GM12878 (cell line): ENCODE measurements around the gene LETMD1. TPM values are rescaled to one million over a fixed set of nuclear protein-coding genes. Genes with fewer than 3 reads are reported as not detected.

Experiments used
- ATAC-seq: fragments of 200-7000 bp; cut with Tn5 transposase; 3 replicates; pipeline ENCODE4 v1.9.1; 2020; ENCODE audit warnings: mild to moderate bottlenecking, moderate library complexity
- BruUV-seq: library from RNA; stranded (reverse); fragments of 400-500 nt; replicated peaks from 2 replicates; lab custom pipeline; 2021; lab: Mats Ljungman, UMichigan
- CTCF ChIA-PET: fragments of 300-600 bp; sonication (Branson Sonifier 250); formaldehyde crosslinking; extraction: SDS; loops from one replicate; lab custom pipeline; 2021; ENCODE audit warnings: inconsistent platforms; lab: Yijun Ruan, JAX
- POLR2A ChIA-PET: fragments of 350-600 bp; formaldehyde crosslinking; extraction: SDS; loops from one replicate; lab custom pipeline; 2021; ENCODE audit warnings: inconsistent platforms; lab: Charles Lee
- RAD21 ChIA-PET: fragments of 300-600 bp; sonication (Branson Sonifier 250); formaldehyde crosslinking; loops from one replicate; lab custom pipeline; 2023; ENCODE audit warnings: antibody characterized with exemption; ENCODE audit not compliant: unreplicated experiment; lab: Charles Lee
- SMC1A ChIA-PET: fragments of 300-600 bp; sonication (Branson Sonifier 250); formaldehyde crosslinking; loops from one replicate; lab custom pipeline; 2023; ENCODE audit not compliant: unreplicated experiment, uncharacterized antibody; lab: Charles Lee
- DNase-seq: peaks from one replicate; pipeline ENCODE4 v3.0.0-alpha.2; 2011; ENCODE audit warnings: low read depth, low spot score
- FAIRE-seq: peaks from 3 replicates; lab custom pipeline; 2011; peaks lifted over from hg19 to GRCh38; lab: Jason Lieb, UNC
- H2AFZ ChIP-seq: 2 replicates; pipeline ENCODE4 v1.6.0; 2011; ENCODE audit warnings: low read depth, low read length, control low read depth; ENCODE audit not compliant: control insufficient read depth
- H3K27ac ChIP-seq: 2 replicates; pipeline ENCODE4 v1.5.1; 2011; ENCODE audit warnings: control low read depth; ENCODE audit not compliant: control insufficient read depth, insufficient read depth
- H3K27me3 ChIP-seq, 2 experiments: replicated peaks in 1 of 2; 2 replicates each; pipeline versions ENCODE4 v1.6.0 to v1.6.1; 2011; ENCODE audit warnings: low read length in 1 of 2; ENCODE audit not compliant: control insufficient read depth in 2 of 2, insufficient read depth in 2 of 2
- H3K36me3 ChIP-seq, 2 experiments: 2 replicates each; pipeline ENCODE4 v1.5.1; 2011; ENCODE audit warnings: low read length in 1 of 2; ENCODE audit not compliant: control insufficient read depth in 2 of 2, insufficient read depth in 2 of 2
- H3K4me1 ChIP-seq: 2 replicates; pipeline ENCODE4 v1.6.1; 2011; ENCODE audit warnings: mild to moderate bottlenecking, low read length, moderate library complexity, mixed read lengths; ENCODE audit not compliant: control insufficient read depth, insufficient read depth
- H3K4me2 ChIP-seq: 2 replicates; pipeline ENCODE4 v1.6.0; 2011; ENCODE audit warnings: control low read depth; ENCODE audit not compliant: control insufficient read depth, insufficient read depth
- H3K4me3 ChIP-seq: fragments of 200-600 bp; sonication (generic); 2 replicates; pipeline ENCODE4 v1.5.1; 2016
- H3K79me2 ChIP-seq: 2 replicates; pipeline ENCODE4 v1.6.0; 2011; ENCODE audit warnings: low read length; ENCODE audit not compliant: control insufficient read depth, insufficient read depth
- H3K9ac ChIP-seq: 2 replicates; pipeline ENCODE4 v1.8.0; 2011; ENCODE audit warnings: low read length, control low read depth, mixed read lengths; ENCODE audit not compliant: control insufficient read depth, insufficient read depth
- H3K9me3 ChIP-seq: replicated peaks from 3 replicates; pipeline ENCODE4 v1.5.1; 2011; ENCODE audit warnings: mild to moderate bottlenecking, low read length; ENCODE audit not compliant: control insufficient read depth, insufficient read depth
- H4K20me1 ChIP-seq: 2 replicates; pipeline ENCODE4 v1.6.0; 2011; ENCODE audit not compliant: control insufficient read depth, insufficient read depth
- CBX3 ChIP-seq: fragments of 200-600 bp; sonication (generic); IDR thresholded peaks from 2 replicates; pipeline ENCODE4 v1.6.1; 2016; ENCODE audit warnings: low read depth, borderline replicate concordance
- FOXM1 ChIP-seq: IDR thresholded peaks from 2 replicates; pipeline ENCODE4 v1.6.1; 2012; ENCODE audit warnings: low read depth, mild to moderate bottlenecking, inconsistent platforms, low read length, moderate library complexity
- IKZF2 ChIP-seq, 2 experiments: fragments of 450-650 bp; IDR thresholded peaks; 2 replicates each; pipeline ENCODE4 v1.6.1; 2017; ENCODE audit warnings: mild to moderate bottlenecking in 2 of 2, moderate library complexity in 2 of 2
- JUNB ChIP-seq: IDR thresholded peaks from 2 replicates; pipeline ENCODE4 v1.6.1; 2016; ENCODE audit warnings: antibody characterized with exemption, mild to moderate bottlenecking
- MXI1 ChIP-seq: fragments of 150-350 bp; IDR thresholded peaks from 2 replicates; pipeline ENCODE4 v1.6.1; 2011; ENCODE audit warnings: low read depth, mild to moderate bottlenecking, inconsistent platforms, low read length, improper control_type of control experiment
- MYB ChIP-seq: fragments of 150-350 bp; IDR thresholded peaks from 2 replicates; pipeline ENCODE4 v1.6.1; 2014; ENCODE audit warnings: mild to moderate bottlenecking, low read depth, low read length, borderline replicate concordance
- NBN ChIP-seq: fragments of 450-650 bp; IDR thresholded peaks from 2 replicates; pipeline ENCODE4 v1.6.1; 2016
- NFYA ChIP-seq: IDR thresholded peaks from 2 replicates; pipeline ENCODE4 v1.6.1; 2011; ENCODE audit warnings: low read depth, mild to moderate bottlenecking, low read length, improper control_type of control experiment, borderline replicate concordance
- NKRF ChIP-seq: fragments of 450-650 bp; conservative IDR thresholded peaks from 2 replicates; pipeline ENCODE4 v1.6.1; 2017; ENCODE audit warnings: mild to moderate bottlenecking, moderate library complexity
- POLR2AphosphoS5 ChIP-seq: IDR thresholded peaks from 2 replicates; pipeline ENCODE4 v1.6.1; 2011; ENCODE audit warnings: mild to moderate bottlenecking, low read length, inconsistent platforms
- RB1 ChIP-seq: fragments of 450-650 bp; formaldehyde crosslinking; IDR thresholded peaks from 2 replicates; pipeline ENCODE4 v1.6.1; 2017; ENCODE audit warnings: mild to moderate bottlenecking, borderline replicate concordance
- SMAD1 ChIP-seq: fragments of 450-650 bp; IDR thresholded peaks from 2 replicates; pipeline ENCODE4 v1.6.1; 2018; ENCODE audit warnings: mild to moderate bottlenecking, low read depth; ENCODE audit not compliant: partially characterized antibody
- SMAD5 ChIP-seq: IDR thresholded peaks from 2 replicates; pipeline ENCODE4 v1.6.1; 2016; ENCODE audit warnings: antibody characterized with exemption, low read depth
- USF1 ChIP-seq: IDR thresholded peaks from 2 replicates; pipeline ENCODE4 v1.6.1; 2011; ENCODE audit warnings: borderline replicate concordance, low read depth, mild to moderate bottlenecking, moderate library complexity, mixed read lengths, low read length; ENCODE audit not compliant: insufficient read depth; ENCODE audit errors: extremely low read length
- ZNF217 ChIP-seq: fragments of 450-650 bp; IDR thresholded peaks from 2 replicates; pipeline ENCODE4 v1.6.1; 2017; ENCODE audit warnings: antibody characterized with exemption, mild to moderate bottlenecking
- ZNF622 ChIP-seq: fragments of 450-650 bp; IDR thresholded peaks from 2 replicates; pipeline ENCODE4 v1.6.1; 2017; ENCODE audit warnings: mild to moderate bottlenecking, inconsistent platforms
- ZZZ3 ChIP-seq: IDR thresholded peaks from 2 replicates; pipeline ENCODE4 v1.6.1; 2011; ENCODE audit warnings: low read depth; ENCODE audit not compliant: control insufficient read depth, insufficient read length
- WGBS: methylation state at CpG from one replicate; pipeline ENCODE4 v1.1.6; 2016; ENCODE audit warnings: low lambda C conversion rate; ENCODE audit not compliant: insufficient replicate concordance, insufficient coverage; ENCODE audit errors: missing lambda C conversion rate; 5-methylcytosine and 5-hydroxymethylcytosine counted together
- in situ Hi-C: fragments of 300-500 bp; cut with MboI; formaldehyde crosslinking; loops from 9 replicates; pipeline ENCODE4 v1.14.3; 2018; ENCODE audit warnings: mixed read lengths
- intact Hi-C: fragments of 100-400 bp; cut with micrococcal nuclease; formaldehyde crosslinking; loops from one replicate; pipeline ENCODE4 v1.14.2; 2022; ENCODE audit not compliant: unreplicated experiment
- polyA plus RNA-seq, 11 experiments: library from polyadenylated mRNA; depleted of rRNA in 4 of 11; unstranded in 6 of 11; stranded (reverse) in 5 of 11; fragments of >200 nt; fragmentation: Nextera tagmentation in 4 of 11; fragmentation: Illumina TruSeq in 1 of 11; extraction: Ambion mirVana in 4 of 11; extraction: Trizol in 1 of 11; gene quantifications; 1 replicate in 1 of 11; 2 replicates in 10 of 11; pipeline versions ENCODE4 v1.2.1 to v1.2.3, GENCODE V29; 2011 to 2016; ENCODE audit warnings: inconsistent platforms in 2 of 11, missing spikeins in 2 of 11, low read depth in 1 of 11
- total RNA-seq, 4 experiments: library from RNA; depleted of rRNA in 3 of 4; stranded (reverse); fragments of >200 nt in 3 of 4; fragmentation: Illumina TruSeq in 1 of 4; extraction: Trizol in 1 of 4; gene quantifications; 2 replicates each; pipeline versions ENCODE4 v1.2.1 to v1.2.3, GENCODE V29; 2013 to 2021
- TF ChIP-seq, protein P1 (sequence below): fragments of 450-650 bp; IDR thresholded peaks from 2 replicates; pipeline ENCODE4 v1.6.1; 2016; ENCODE audit warnings: mild to moderate bottlenecking, moderate library complexity, borderline replicate concordance

The LETMD1 gene
- total and polyA plus RNA-seq, 10 of the 15 experiments (the other 5 are each of a cell fraction or from before 2014, with no cell fraction given) = 30.3 to 116 (median 51.5) TPM

DNA sequence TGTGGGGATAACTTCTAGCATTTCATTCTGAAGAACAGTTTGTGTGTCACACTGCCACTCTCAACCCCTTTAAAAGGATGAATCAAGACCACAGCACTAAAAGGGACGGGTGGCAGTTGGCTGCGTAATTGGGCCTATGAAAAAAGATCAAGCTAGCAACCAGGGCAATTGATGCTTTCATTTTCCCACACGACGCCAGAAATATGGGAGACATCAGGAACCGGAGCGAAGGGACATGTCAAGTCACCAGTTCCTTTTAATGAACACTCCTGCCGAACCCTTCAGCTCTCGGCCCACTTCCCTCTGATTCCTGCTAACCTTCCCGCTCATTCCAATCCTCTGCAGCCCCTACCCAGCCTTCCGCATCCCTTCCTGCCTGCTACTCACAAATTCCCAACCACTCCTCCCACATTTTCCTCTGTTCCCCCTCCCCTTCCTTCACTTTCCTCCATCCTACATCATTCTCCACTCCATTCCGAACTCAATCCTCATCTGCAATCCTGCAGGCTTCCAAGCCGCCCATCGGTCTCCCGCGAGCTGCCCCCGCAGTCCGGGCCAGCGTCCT lies 34.5 kb downstream of the LETMD1 start:
- H3K9ac ChIP-seq = peak overlapping the region; percentile 75
- H4K20me1 ChIP-seq = no peaks in the 10 kb centered on the region
- WGBS = 8% methylated on average over 18 of the region's 18 CpGs
- RAD21 ChIA-PET = interaction anchor here (1.6 kb wide), 1 partner anchor 106 kb away, joined by 5 read pairs; no protein-coding TSS in a partner anchor
- H3K36me3 ChIP-seq = no peaks in the 10 kb centered on the region
- no peak for FAIRE-seq
- no peaks in the 10 kb centered on the region; the same call in 1 of the 2 replicates for H3K79me2 ChIP-seq
- in situ Hi-C loops (no loop called here), intact Hi-C loops (loop anchor here (2.0 kb wide), 1 partner anchor 34 kb away; the partner anchor contains the start of gene LETMD1)
- no peaks in the 10 kb centered on the region for H3K9me3 ChIP-seq
- no peak for ATAC-seq
- CTCF ChIA-PET = interaction anchor here (0.9 to 1.7 kb wide), 3 partner anchors 95 to 258 kb away, joined by 3 to 10 read pairs (median 3); no protein-coding TSS in a partner anchor
- POLR2A ChIA-PET = interaction anchor here (0.6 to 1.4 kb wide), 5 partner anchors 19 to 160 kb away, joined by 3 to 6 read pairs (median 3); partner anchors contain the start of gene POU6F1
- no peak for DNase-seq
- H2AFZ ChIP-seq = peak overlapping the region; percentile 72
- TSS peak; percentile 77 for BruUV-seq
- H3K27ac ChIP-seq = 0 out of 2 replicates have a peak overlapping the region, but pooled peaks have one; percentile 18
- H3K27me3 ChIP-seq = no peaks in the 10 kb centered on the region
- H3K4me1 ChIP-seq = peaks cover 4% of the 10 kb centered on the region; the same call in 1 of the 2 replicates
- SMC1A ChIA-PET = interaction anchor here (1.0 to 1.5 kb wide), 2 partner anchors 34 to 52 kb away, joined by 3 to 4 read pairs; partner anchors contain the start of gene LETMD1
- peak overlapping the region; percentile 83 for H3K4me3 ChIP-seq
- peak overlapping the region; percentile 97 for H3K4me2 ChIP-seq
- TF ChIP-seq ZNF622 (no peak), USF1 (no peak), NFYA (no peak), ZNF217 (no peak), FOXM1 (no peak), MXI1 (no peak), MYB (no peak), SMAD1 (no peak), JUNB (no peak), ZZZ3 (no peak), RB1 (no peak), SMAD5 (no peak), CBX3 (no peak), POLR2AphosphoS5 (no peak), NBN (peak; percentile 14; the same call in 1 of the 2 replicates), IKZF2 (IDR thresholded peaks at IDR 0.05) (peak; percentile 54 to 76), NKRF (no peak)
- TF ChIP-seq, protein P1, sequence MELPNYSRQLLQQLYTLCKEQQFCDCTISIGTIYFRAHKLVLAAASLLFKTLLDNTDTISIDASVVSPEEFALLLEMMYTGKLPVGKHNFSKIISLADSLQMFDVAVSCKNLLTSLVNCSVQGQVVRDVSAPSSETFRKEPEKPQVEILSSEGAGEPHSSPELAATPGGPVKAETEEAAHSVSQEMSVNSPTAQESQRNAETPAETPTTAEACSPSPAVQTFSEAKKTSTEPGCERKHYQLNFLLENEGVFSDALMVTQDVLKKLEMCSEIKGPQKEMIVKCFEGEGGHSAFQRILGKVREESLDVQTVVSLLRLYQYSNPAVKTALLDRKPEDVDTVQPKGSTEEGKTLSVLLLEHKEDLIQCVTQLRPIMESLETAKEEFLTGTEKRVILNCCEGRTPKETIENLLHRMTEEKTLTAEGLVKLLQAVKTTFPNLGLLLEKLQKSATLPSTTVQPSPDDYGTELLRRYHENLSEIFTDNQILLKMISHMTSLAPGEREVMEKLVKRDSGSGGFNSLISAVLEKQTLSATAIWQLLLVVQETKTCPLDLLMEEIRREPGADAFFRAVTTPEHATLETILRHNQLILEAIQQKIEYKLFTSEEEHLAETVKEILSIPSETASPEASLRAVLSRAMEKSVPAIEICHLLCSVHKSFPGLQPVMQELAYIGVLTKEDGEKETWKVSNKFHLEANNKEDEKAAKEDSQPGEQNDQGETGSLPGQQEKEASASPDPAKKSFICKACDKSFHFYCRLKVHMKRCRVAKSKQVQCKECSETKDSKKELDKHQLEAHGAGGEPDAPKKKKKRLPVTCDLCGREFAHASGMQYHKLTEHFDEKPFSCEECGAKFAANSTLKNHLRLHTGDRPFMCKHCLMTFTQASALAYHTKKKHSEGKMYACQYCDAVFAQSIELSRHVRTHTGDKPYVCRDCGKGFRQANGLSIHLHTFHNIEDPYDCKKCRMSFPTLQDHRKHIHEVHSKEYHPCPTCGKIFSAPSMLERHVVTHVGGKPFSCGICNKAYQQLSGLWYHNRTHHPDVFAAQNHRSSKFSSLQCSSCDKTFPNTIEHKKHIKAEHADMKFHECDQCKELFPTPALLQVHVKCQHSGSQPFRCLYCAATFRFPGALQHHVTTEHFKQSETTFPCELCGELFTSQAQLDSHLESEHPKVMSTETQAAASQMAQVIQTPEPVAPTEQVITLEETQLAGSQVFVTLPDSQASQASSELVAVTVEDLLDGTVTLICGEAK = no peak
